Keratinocyte (primary cell): Measurements from ENCODE around the gene LRRC2. TPM values are rescaled to one million over a fixed set of nuclear protein-coding genes. Genes with fewer than 3 reads are reported as not detected.
"Not testable (repeated sequence)": the region's sequence is repeated elsewhere in the genome, so short reads cannot be mapped to it uniquely, and the experiment has no call there.

ENCODE experiments used
- DNase-seq: peaks from one replicate; pipeline ENCODE4 v3.0.0-alpha.2; 2011; ENCODE audit warnings: low read depth, missing footprints, low spot score
- FAIRE-seq: peaks from 2 replicates; lab custom pipeline; 2011; peaks lifted over from hg19 to GRCh38; lab: Jason Lieb, UNC
- H2AFZ ChIP-seq: 2 replicates; pipeline ENCODE4 v1.6.0; 2012; ENCODE audit warnings: low read length, control low read depth, inconsistent platforms; ENCODE audit not compliant: control insufficient read depth
- H3K27ac ChIP-seq: 2 replicates; pipeline ENCODE4 v1.5.1; 2011; ENCODE audit warnings: low read length; ENCODE audit not compliant: control insufficient read depth, insufficient read depth
- H3K27me3 ChIP-seq: 3 replicates; pipeline ENCODE4 v1.6.0; 2011; ENCODE audit warnings: low read length; ENCODE audit not compliant: control insufficient read depth, insufficient read depth; ENCODE audit errors: extremely low read depth
- H3K36me3 ChIP-seq, 2 experiments: 2 replicates in 1 of 2; 3 replicates in 1 of 2; pipeline ENCODE4 v1.5.1; 2011; ENCODE audit warnings: low read length in 2 of 2, mild to moderate bottlenecking in 1 of 2; ENCODE audit not compliant: control insufficient read depth in 2 of 2, insufficient read depth in 2 of 2; ENCODE audit errors: extremely low read depth in 1 of 2
- H3K4me1 ChIP-seq: 3 replicates; pipeline ENCODE4 v1.5.1; 2011; ENCODE audit warnings: low read length; ENCODE audit not compliant: control insufficient read depth, insufficient read depth; ENCODE audit errors: extremely low read depth
- H3K4me2 ChIP-seq: 3 replicates; pipeline ENCODE4 v1.6.0; 2011; ENCODE audit warnings: low read depth, low read length; ENCODE audit not compliant: control insufficient read depth, insufficient read depth; ENCODE audit errors: extremely low read depth
- H3K4me3 ChIP-seq, 3 experiments: fragments of 200-600 bp in 1 of 3; sonication (generic) in 1 of 3; 2 replicates in 2 of 3; 3 replicates in 1 of 3; pipeline ENCODE4 v1.5.1; 2011 to 2016; ENCODE audit warnings: low read length in 3 of 3, mild to moderate bottlenecking in 3 of 3, control low read depth in 2 of 3, inconsistent platforms in 1 of 3, low read depth in 1 of 3, mixed read lengths in 1 of 3, mixed run types in 1 of 3, moderate library complexity in 1 of 3; ENCODE audit not compliant: control insufficient read depth in 2 of 3, insufficient read depth in 2 of 3; ENCODE audit errors: extremely low read depth in 1 of 3
- H3K79me2 ChIP-seq: 2 replicates; pipeline ENCODE4 v1.6.0; 2012; ENCODE audit warnings: low read length; ENCODE audit not compliant: control insufficient read depth, insufficient read depth
- H3K9ac ChIP-seq: 3 replicates; pipeline ENCODE4 v1.6.0; 2011; ENCODE audit warnings: low read length; ENCODE audit not compliant: control insufficient read depth, insufficient read depth; ENCODE audit errors: extremely low read depth
- H3K9me1 ChIP-seq: 3 replicates; pipeline ENCODE4 v1.6.0; 2011; ENCODE audit warnings: low read length; ENCODE audit not compliant: control insufficient read depth, insufficient read depth; ENCODE audit errors: extremely low read depth
- H3K9me3 ChIP-seq: 2 replicates; pipeline ENCODE4 v1.5.1; 2012; ENCODE audit warnings: low read depth, low read length; ENCODE audit not compliant: control insufficient read depth
- H4K20me1 ChIP-seq: 3 replicates; pipeline ENCODE4 v1.6.0; 2011; ENCODE audit warnings: low read length; ENCODE audit not compliant: control insufficient read depth, insufficient read depth; ENCODE audit errors: extremely low read depth
- EZH2 ChIP-seq: IDR thresholded peaks from one replicate; pipeline ENCODE4 v1.6.1; 2012; ENCODE audit warnings: inconsistent platforms, mild to moderate bottlenecking, low read length, moderate library complexity
- dilution Hi-C: fragments of 300-500 bp; cut with MboI; formaldehyde crosslinking; loops from one replicate; pipeline ENCODE4 v1.7.0; 2020; ENCODE audit warnings: low sequenced_read_pairs; ENCODE audit not compliant: extremely low pct_ligation_motif_present
- polyA plus RNA-seq, 5 experiments: library from polyadenylated mRNA; depleted of rRNA in 3 of 5; stranded (reverse) in 3 of 5; stranded (forward) in 1 of 5; unstranded in 1 of 5; fragments of >200 nt; gene quantifications; 1 replicate in 1 of 5; 2 replicates in 3 of 5; 3 replicates in 1 of 5; pipeline versions ENCODE4 v1.2.1 to v1.2.3, GENCODE V29; 2011 to 2012; ENCODE audit warnings: missing spikeins in 2 of 5, low read depth in 1 of 5, low replicate concordance in 1 of 5
- TF ChIP-seq, protein P1 (sequence below), 3 experiments: IDR thresholded peaks in 1 of 3; conservative IDR thresholded peaks in 1 of 3; optimal IDR thresholded peaks in 1 of 3; 2 replicates in 2 of 3; 3 replicates in 1 of 3; pipeline versions ENCODE3 to v1.5.1; 2011; ENCODE audit warnings: low read length in 3 of 3, mild to moderate bottlenecking in 3 of 3, moderate library complexity in 2 of 3, control low read depth in 1 of 3, inconsistent platforms in 1 of 3; ENCODE audit not compliant: insufficient read depth in 2 of 3; ENCODE audit errors: extremely low read depth in 1 of 3

LRRC2 gene
- polyA plus RNA-seq, 1 donor (not counting 4 experiments of a cell fraction or from before 2014, with no cell fraction given) = 0.51 TPM

DNA sequence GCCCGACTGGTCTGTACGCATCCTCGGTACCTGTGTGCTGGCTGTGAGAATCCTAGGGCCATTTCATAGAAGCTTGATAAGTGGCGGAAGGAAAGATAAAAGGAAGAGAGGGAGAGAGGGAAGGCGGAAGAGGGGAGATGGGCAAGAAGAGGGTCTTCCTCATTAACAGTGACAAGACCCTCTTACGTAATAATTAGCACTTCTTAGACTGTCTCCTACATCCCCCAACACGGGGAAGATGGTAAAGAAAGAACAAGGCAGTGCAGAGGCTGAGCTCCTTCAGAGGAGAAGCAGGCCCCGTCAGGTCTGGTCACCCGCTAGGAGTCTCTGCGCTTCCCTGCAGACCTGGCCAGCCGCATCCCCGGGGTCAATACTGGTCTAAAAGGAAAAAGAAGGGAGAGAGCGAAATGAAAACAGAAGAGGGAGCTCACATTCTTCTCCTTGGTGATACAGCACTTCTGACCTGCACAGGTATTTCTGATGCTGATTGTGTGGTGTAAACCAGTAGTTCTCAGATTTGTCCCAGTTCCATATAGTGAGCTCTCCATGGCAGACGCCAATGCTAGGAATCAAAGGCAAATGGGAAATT is 27.3 kb upstream of the LRRC2 start:
- no peak overlapping the region for H3K4me3 ChIP-seq
- H3K27me3 ChIP-seq = no peaks in the 10 kb centered on the region
- H2AFZ ChIP-seq = no peak overlapping the region
- no peak for TF ChIP-seq EZH2
- TF ChIP-seq, protein P1, sequence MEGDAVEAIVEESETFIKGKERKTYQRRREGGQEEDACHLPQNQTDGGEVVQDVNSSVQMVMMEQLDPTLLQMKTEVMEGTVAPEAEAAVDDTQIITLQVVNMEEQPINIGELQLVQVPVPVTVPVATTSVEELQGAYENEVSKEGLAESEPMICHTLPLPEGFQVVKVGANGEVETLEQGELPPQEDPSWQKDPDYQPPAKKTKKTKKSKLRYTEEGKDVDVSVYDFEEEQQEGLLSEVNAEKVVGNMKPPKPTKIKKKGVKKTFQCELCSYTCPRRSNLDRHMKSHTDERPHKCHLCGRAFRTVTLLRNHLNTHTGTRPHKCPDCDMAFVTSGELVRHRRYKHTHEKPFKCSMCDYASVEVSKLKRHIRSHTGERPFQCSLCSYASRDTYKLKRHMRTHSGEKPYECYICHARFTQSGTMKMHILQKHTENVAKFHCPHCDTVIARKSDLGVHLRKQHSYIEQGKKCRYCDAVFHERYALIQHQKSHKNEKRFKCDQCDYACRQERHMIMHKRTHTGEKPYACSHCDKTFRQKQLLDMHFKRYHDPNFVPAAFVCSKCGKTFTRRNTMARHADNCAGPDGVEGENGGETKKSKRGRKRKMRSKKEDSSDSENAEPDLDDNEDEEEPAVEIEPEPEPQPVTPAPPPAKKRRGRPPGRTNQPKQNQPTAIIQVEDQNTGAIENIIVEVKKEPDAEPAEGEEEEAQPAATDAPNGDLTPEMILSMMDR (optimal IDR thresholded peaks at IDR 0.05 in 1 of 3, IDR thresholded peaks at IDR 0.05 in 1 of 3, conservative IDR thresholded peaks at IDR 0.05 in 1 of 3; ENCODE audit: extremely low read depth in 1 of 3, insufficient read depth in 2 of 3, low read length in 3 of 3) = no peak
- dilution Hi-C loops = no loop called here
- H3K9ac ChIP-seq = no peak overlapping the region
- H3K79me2 ChIP-seq = no peaks in the 10 kb centered on the region
- H3K36me3 ChIP-seq = no peaks in the 10 kb centered on the region
- no peaks in the 10 kb centered on the region for H4K20me1 ChIP-seq
- FAIRE-seq = no peak
- no peaks in the 10 kb centered on the region for H3K9me3 ChIP-seq
- H3K4me1 ChIP-seq = no peaks in the 10 kb centered on the region
- H3K4me2 ChIP-seq = no peak overlapping the region
- H3K27ac ChIP-seq = no peak overlapping the region
- H3K9me1 ChIP-seq = no peaks in the 10 kb centered on the region
- no peak for DNase-seq

DNA sequence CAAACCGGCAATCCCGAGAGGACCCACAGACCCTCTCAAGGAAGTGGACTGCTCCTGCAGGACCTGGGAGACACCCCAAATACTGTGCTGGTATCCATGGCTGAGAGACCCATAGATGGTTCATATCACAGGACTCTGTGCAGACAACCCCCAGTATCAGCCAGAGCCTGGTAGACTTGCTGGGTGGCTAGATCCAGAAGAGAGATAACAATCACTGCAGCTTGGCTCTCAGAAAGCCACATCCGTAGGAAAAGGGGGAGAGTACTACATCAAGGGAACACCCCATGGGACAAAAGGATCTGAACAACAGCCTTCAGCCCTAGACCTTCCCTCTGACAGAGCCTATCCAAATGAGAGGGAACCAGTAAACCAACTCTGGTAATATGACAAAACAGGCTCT is 21.2 kb upstream of the LRRC2 start:
- H2AFZ ChIP-seq, H3K4me1 ChIP-seq, H3K27ac ChIP-seq, H3K9ac ChIP-seq, DNase-seq, FAIRE-seq, H3K9me3 ChIP-seq, H3K4me3 ChIP-seq, H4K20me1 ChIP-seq, H3K27me3 ChIP-seq, H3K79me2 ChIP-seq, H3K9me1 ChIP-seq, H3K36me3 ChIP-seq, dilution Hi-C loops, H3K4me2 ChIP-seq: not testable (repeated sequence)

DNA sequence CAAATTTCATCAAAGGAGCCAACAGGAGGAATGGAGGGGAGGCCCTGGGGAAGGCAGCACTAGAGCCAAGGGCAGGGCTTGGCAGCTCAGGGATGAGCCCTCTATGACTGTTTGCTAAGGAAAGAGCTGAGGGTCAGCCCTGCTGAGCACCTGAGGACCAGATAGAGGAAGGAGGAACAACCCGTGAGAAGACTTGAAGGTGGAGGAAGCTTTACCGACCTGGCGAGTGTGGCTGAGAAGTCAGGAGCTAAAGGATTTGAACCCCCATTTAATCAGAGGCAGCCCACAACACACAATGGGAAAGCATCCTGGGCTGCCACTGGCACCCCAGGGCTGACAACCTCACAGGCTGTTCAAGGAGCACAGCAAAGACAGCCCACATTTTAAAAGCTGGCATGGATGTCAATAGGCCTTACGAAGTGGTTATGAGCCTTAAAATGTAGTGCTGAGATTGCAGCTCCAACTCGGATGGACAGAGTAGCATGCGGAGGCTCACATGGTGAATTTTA is 20.7 kb upstream of the LRRC2 start:
- no peaks in the 10 kb centered on the region for H4K20me1 ChIP-seq
- dilution Hi-C loops = no loop called here
- no peak overlapping the region for H2AFZ ChIP-seq
- H3K27me3 ChIP-seq = no peaks in the 10 kb centered on the region
- H3K27ac ChIP-seq = no peak overlapping the region
- TF ChIP-seq EZH2 = no peak
- no peaks in the 10 kb centered on the region for H3K36me3 ChIP-seq
- H3K4me2 ChIP-seq = no peak overlapping the region
- no peaks in the 10 kb centered on the region for H3K79me2 ChIP-seq
- FAIRE-seq (no peak), DNase-seq (no peak)
- no peaks in the 10 kb centered on the region for H3K4me1 ChIP-seq
- no peak overlapping the region for H3K4me3 ChIP-seq
- no peaks in the 10 kb centered on the region for H3K9me1 ChIP-seq
- H3K9me3 ChIP-seq = no peaks in the 10 kb centered on the region
- H3K9ac ChIP-seq = no peak overlapping the region
